ENCODE results near the gene PTGES3L. TPM values are rescaled to one million over a fixed set of nuclear protein-coding genes. Genes with fewer than 3 reads are reported as not detected.

The PTGES3L gene
- polyA plus RNA-seq, 3 donors from 2014 or later: not detected

Other genes with a start within 250 kb of the PTGES3L start
- 10 to 100 TPM in 2 of 3 donors, 1 to 10 TPM in 1; 9.8 to 32.3 (median 19.5) TPM for gene EZH1, start 235.0 kb downstream of the PTGES3L start, polyA plus RNA-seq
- gene RAMP2, start 218.9 kb downstream of the PTGES3L start, polyA plus RNA-seq: not detected
- gene VPS25, start 206.6 kb downstream of the PTGES3L start, polyA plus RNA-seq: 10 to 100 TPM; 60.2 to 94.1 (median 90.2) TPM
- not detected for gene WNK4, start 199.5 kb downstream of the PTGES3L start, polyA plus RNA-seq
- 100 to 1,000 TPM; 162 to 221 (median 186) TPM for gene COA3, start 181.4 kb downstream of the PTGES3L start, polyA plus RNA-seq
- gene CNTD1, start 181.2 kb downstream of the PTGES3L start, polyA plus RNA-seq: under 1 TPM in 2 of 3 donors, not detected in 1; 0.10 to 0.40 TPM
- 100 to 1,000 TPM in 2 of 3 donors, 10 to 100 TPM in 1; 97.6 to 163 (median 135) TPM for gene BECN1, start 155.8 kb downstream of the PTGES3L start, polyA plus RNA-seq
- 100 to 1,000 TPM; 122 to 200 (median 161) TPM for gene PSME3, start 146.7 kb downstream of the PTGES3L start, polyA plus RNA-seq
- gene AOC2, start 135.5 kb downstream of the PTGES3L start, polyA plus RNA-seq: under 1 TPM in 1 of 3 donors, not detected in 2; 0.12 TPM
- not detected for gene AOC3, start 128.9 kb downstream of the PTGES3L start, polyA plus RNA-seq
- gene G6PC1, start 79.3 kb downstream of the PTGES3L start, polyA plus RNA-seq: not detected
- gene AARSD1, start 15.6 kb downstream of the PTGES3L start, polyA plus RNA-seq: 10 to 100 TPM; 36.2 to 46.7 (median 36.4) TPM
- gene RUNDC1, start 485 bp upstream of the PTGES3L start, polyA plus RNA-seq: 10 to 100 TPM; 10.2 to 16.5 (median 13.0) TPM
- 1,000 to 10,000 TPM in 2 of 3 donors, 100 to 1,000 TPM in 1; 807 to 2,182 (median 1,177) TPM for gene RPL27, start 18.3 kb upstream of the PTGES3L start, polyA plus RNA-seq
- 100 to 1,000 TPM; 127 to 130 (median 129) TPM for gene IFI35, start 26.7 kb upstream of the PTGES3L start, polyA plus RNA-seq
- 10 to 100 TPM; 33.7 to 56.3 (median 34.5) TPM for gene VAT1, start 42.3 kb upstream of the PTGES3L start, polyA plus RNA-seq
- gene RND2, start 45.2 kb upstream of the PTGES3L start, polyA plus RNA-seq: not detected
- 1 to 10 TPM; 1.1 to 7.2 (median 5.8) TPM for gene BRCA1, start 145.3 kb upstream of the PTGES3L start, polyA plus RNA-seq
- 10 to 100 TPM; 59.3 to 96.7 (median 78.5) TPM for gene NBR1, start 191.1 kb upstream of the PTGES3L start, polyA plus RNA-seq
- 1 to 10 TPM; 2.5 to 7.9 (median 3.5) TPM for gene TMEM106A, start 231.8 kb upstream of the PTGES3L start, polyA plus RNA-seq
- gene CCDC200, start 248.5 kb upstream of the PTGES3L start, polyA plus RNA-seq: 1 to 10 TPM in 1 of 3 donors, not detected in 2; 1.2 TPM